Measurements from ENCODE around the gene TAF5L.

GRCh38 chr1:229653420-229653819 is 27.5 kb upstream of the TAF5L start:
- TF ChIP-seq CTCF (conservative IDR thresholded peaks at IDR 0.05) (no peak), EZH2 (IDR thresholded peaks at IDR 0.05; ENCODE audit: low read depth) (no peak)

All from PC-9 (cell line).